Neural crest cell (in vitro differentiated cells): ENCODE data around the gene ARHGAP23. TPM values are rescaled to one million over a fixed set of nuclear protein-coding genes. Genes with fewer than 3 reads are reported as not detected.
A peak's percentile ranks its signal among the peaks of the same experiment; 100 is the strongest.
"Not testable (repeated sequence)": the region's sequence is repeated elsewhere in the genome, so short reads cannot be mapped to it uniquely, and the experiment has no call there.

Experiments used
- DNase-seq: peaks from one replicate; pipeline ENCODE4 v3.0.0; 2021; ENCODE audit warnings: low read depth, mixed read lengths, low spot score
- H3K27ac Mint-ChIP-seq: one replicate; pipeline ENCODE4 v1.8.0; 2021; ENCODE audit warnings: mild to moderate bottlenecking, mixed read lengths; ENCODE audit not compliant: unreplicated experiment
- H3K27me3 Mint-ChIP-seq: 2 replicates; pipeline ENCODE4 v1.8.0; 2021; ENCODE audit warnings: low read depth, mild to moderate bottlenecking, mixed read lengths
- H3K36me3 Mint-ChIP-seq: 2 replicates; pipeline ENCODE4 v1.8.0; 2021; ENCODE audit warnings: low read depth, mild to moderate bottlenecking, mixed read lengths
- H3K4me1 Mint-ChIP-seq: 2 replicates; pipeline ENCODE4 v1.8.0; 2021; ENCODE audit warnings: mixed read lengths
- H3K4me3 Mint-ChIP-seq: one replicate; pipeline ENCODE4 v1.8.0; 2021; ENCODE audit warnings: mild to moderate bottlenecking, mixed read lengths
- H3K9me3 Mint-ChIP-seq: 2 replicates; pipeline ENCODE4 v1.8.0; 2021; ENCODE audit warnings: mixed read lengths
- total RNA-seq: library from RNA; stranded (reverse); gene quantifications from 2 replicates; pipeline ENCODE4 v1.2.1, GENCODE V29; 2021
- TF ChIP-seq, protein P1 (sequence below): fragments of 200-600 bp; sonication (generic); conservative IDR thresholded peaks from 2 replicates; pipeline ENCODE4 v1.5.0; 2021; ENCODE audit warnings: antibody characterized with exemption, mild to moderate bottlenecking

Gene ARHGAP23
- total RNA-seq, 1 donor from 2014 or later = 30.0 TPM

DNA sequence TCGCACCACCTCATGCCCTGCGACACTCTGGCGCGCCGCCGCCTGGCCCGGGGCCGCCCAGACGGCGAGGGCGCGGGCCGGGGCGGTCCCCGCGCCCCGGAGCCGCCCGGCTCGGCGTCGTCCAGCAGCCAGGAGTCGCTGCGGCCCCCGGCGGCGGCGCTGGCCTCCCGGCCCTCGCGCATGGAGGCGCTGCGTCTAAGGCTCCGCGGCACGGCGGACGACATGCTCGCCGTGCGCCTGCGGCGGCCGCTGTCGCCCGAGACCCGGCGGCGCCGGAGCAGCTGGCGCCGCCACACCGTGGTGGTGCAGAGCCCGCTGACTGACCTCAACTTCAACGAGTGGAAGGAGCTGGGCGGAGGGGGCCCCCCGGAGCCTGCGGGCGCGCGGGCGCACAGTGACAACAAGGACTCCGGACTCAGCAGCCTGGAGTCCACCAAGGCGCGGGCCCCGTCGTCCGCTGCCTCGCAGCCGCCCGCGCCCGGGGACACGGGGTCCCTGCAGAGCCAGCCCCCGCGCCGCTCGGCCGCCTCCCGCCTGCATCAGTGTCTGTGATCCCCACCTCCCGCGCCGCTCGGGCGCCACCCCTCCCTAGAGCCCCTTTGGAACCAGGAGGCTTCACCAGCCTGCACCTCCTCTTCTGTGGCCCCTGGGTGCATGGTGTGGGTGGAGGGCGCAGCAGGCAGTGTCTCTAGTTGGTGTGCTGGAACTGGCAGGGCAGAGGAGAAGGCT, 82.3 kb downstream of the ARHGAP23 start:
- peak; percentile 41 for DNase-seq
- Mint-ChIP-seq H3K4me3 (peak overlapping the region; percentile 70), H3K9me3 (no peaks in the 10 kb centered on the region), H3K27me3 (peaks cover 43% of the 10 kb centered on the region), H3K4me1 (peaks cover 34% of the 10 kb centered on the region), H3K27ac (no peak overlapping the region), H3K36me3 (no peaks in the 10 kb centered on the region)
- TF ChIP-seq, protein P1, sequence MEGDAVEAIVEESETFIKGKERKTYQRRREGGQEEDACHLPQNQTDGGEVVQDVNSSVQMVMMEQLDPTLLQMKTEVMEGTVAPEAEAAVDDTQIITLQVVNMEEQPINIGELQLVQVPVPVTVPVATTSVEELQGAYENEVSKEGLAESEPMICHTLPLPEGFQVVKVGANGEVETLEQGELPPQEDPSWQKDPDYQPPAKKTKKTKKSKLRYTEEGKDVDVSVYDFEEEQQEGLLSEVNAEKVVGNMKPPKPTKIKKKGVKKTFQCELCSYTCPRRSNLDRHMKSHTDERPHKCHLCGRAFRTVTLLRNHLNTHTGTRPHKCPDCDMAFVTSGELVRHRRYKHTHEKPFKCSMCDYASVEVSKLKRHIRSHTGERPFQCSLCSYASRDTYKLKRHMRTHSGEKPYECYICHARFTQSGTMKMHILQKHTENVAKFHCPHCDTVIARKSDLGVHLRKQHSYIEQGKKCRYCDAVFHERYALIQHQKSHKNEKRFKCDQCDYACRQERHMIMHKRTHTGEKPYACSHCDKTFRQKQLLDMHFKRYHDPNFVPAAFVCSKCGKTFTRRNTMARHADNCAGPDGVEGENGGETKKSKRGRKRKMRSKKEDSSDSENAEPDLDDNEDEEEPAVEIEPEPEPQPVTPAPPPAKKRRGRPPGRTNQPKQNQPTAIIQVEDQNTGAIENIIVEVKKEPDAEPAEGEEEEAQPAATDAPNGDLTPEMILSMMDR = no peak

DNA sequence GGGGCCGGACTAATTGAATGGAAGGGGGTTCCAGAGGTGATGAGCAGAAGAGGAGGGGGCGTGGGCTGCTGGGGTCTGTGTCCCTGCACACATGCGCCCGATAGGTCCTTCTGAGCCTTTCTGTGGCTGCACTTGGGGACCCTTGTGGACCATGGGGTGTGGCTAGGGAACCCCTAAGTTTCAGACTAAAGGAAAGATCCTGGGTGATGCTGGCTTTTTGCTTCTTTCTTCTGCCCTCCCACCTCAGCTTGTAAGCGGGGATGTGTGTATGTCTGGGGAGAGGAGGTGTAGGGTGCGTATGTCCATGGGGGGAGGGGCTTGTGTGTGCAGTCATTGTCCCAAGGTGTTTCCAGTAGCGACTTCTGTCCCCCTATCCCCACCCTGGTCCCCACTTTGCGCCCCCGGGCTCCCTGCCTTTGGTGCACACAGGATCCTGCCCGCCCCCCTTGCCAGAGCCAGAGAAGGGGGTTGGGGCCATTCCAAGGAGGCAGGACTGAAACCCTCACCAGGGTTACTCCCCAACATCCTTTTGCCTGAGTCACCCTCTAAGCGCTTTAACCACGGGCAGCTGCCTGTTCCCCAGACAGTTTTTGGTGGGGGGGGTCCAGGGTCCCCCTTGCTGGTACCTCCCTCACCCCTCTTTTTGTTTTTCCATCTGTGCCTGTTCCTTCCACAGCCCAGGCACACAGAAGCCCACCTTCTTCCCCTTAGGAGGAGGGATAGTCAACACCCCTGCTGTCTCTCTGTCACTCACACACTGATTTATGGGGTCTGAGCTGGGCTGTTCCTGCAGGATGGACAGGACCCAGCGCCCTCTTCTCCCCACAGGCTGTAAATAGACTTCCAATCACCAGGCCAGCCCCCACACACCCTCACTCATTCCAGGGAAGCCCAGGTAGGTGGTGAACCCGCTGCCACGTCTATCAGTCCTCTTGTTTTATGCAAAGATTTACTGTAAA, 83.2 kb downstream of the ARHGAP23 start:
- no peak for DNase-seq
- H3K27me3 Mint-ChIP-seq = peaks cover 43% of the 10 kb centered on the region
- H3K4me3 Mint-ChIP-seq = peak overlapping the region; percentile 76
- peaks cover 34% of the 10 kb centered on the region for H3K4me1 Mint-ChIP-seq
- H3K36me3 Mint-ChIP-seq = no peaks in the 10 kb centered on the region
- H3K9me3 Mint-ChIP-seq = no peaks in the 10 kb centered on the region
- no peak overlapping the region for H3K27ac Mint-ChIP-seq
- TF ChIP-seq, protein P1 = no peak

DNA sequence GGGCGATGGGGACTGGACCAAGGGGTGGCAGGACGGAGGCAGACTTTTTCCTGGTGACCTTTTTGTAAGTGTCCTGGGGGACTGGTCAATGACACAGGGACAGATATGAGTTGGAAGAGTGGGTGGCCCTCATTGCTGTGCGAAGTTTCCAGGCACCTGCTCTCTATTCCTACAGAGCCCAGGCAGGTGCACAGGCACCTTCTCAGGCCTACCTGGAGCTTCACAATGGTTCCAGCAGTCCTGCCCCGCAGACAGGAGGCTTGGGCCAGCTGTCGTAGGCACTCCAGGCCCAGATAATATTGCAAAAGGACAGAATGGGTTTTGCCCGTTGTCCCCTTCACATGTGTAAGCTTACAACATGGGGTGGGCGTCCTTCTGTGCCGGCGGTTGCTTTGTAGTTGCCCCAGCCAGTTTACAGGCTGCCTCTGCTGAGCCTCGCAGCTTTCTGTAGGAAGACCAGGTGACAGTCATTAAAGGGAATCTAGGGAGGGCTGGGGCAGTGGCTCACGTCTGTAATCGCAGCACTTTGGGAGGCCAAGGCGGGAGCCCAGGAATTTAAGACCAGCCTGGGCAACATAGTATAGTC, 84.3 kb downstream of the ARHGAP23 start:
- no peak for DNase-seq
- peaks cover 30% of the 10 kb centered on the region for H3K4me1 Mint-ChIP-seq
- no peaks in the 10 kb centered on the region for H3K9me3 Mint-ChIP-seq
- peaks cover 43% of the 10 kb centered on the region for H3K27me3 Mint-ChIP-seq
- TF ChIP-seq, protein P1 = no peak
- peak overlapping the region; percentile 38 for H3K4me3 Mint-ChIP-seq
- H3K27ac Mint-ChIP-seq = no peak overlapping the region
- no peaks in the 10 kb centered on the region for H3K36me3 Mint-ChIP-seq

DNA sequence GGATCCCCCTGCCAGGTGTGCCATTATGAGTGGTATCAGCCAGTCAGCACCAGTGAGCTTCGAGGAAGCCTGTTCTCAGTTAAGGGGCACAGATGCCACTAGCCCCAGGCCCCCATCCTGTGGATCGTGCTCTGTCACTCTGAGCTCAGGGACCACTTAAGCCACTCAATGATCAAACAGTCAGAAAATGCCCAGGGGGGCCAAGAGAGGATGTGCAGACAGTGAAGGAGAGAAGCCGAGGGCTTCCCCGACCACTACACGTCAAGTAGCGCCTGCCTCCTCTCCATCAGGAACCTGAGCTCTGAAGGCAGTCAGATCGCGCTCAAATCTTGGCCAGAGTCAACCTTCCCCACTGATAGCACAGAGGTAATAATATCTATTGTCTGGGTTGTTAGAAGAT, 98.3 kb downstream of the ARHGAP23 start:
- H3K4me3 Mint-ChIP-seq, H3K27me3 Mint-ChIP-seq, H3K36me3 Mint-ChIP-seq, H3K9me3 Mint-ChIP-seq, DNase-seq, H3K27ac Mint-ChIP-seq: not testable (repeated sequence)
- H3K4me1 Mint-ChIP-seq = peaks cover 24% of the 10 kb centered on the region

DNA sequence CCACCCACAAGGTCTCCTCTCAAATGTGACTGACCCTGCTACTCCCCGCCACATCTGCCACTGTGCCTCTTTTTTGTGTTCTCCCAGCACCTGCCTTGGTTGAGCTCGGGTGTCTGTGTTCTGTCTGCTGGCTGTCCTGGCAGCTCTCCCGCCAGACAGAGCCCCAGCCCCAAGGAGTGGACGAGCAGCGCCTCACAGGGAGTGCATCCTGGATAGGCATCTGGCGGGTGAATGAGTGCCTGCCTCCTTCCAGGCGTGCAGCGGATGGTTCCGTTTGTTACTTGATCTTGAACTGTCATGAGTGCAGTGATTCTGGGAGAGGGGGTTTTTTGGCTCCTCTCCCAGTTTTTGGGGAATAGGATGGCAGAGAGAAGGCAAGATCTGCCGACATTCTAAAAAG, 99.9 kb downstream of the ARHGAP23 start:
- H3K27me3 Mint-ChIP-seq, H3K36me3 Mint-ChIP-seq, DNase-seq: not testable (repeated sequence)

DNA sequence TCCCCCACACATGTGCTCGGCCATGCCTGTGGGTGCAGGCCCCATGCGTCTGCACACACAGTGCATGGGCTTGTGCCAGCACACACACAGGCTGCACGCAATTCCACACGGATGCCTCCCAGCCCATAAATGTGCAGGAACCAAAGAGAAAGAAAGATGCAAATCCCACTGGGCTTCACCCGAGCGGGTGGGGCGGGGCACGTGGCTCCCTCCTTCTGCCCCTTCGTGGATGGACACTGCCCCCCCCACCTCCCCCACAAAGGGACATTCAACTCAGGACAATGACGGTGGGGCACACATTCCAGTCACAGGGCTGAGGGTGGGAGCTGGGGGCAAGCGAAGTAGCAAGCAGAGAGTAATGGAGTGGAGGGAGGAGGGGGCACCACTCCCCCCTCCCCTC, 102.6 kb downstream of the ARHGAP23 start:
- not testable (repeated sequence) for H3K36me3 Mint-ChIP-seq, H3K27me3 Mint-ChIP-seq, DNase-seq, H3K9me3 Mint-ChIP-seq, H3K27ac Mint-ChIP-seq
- Mint-ChIP-seq H3K4me1 (peaks cover 52% of the 10 kb centered on the region), H3K4me3 (peak overlapping the region; percentile 44)

More for the DNA sequence above, 99.9 kb downstream of the ARHGAP23 start:
- not testable (repeated sequence) for H3K27ac Mint-ChIP-seq, H3K4me3 Mint-ChIP-seq, H3K9me3 Mint-ChIP-seq
- H3K4me1 Mint-ChIP-seq = peaks cover 40% of the 10 kb centered on the region

DNA sequence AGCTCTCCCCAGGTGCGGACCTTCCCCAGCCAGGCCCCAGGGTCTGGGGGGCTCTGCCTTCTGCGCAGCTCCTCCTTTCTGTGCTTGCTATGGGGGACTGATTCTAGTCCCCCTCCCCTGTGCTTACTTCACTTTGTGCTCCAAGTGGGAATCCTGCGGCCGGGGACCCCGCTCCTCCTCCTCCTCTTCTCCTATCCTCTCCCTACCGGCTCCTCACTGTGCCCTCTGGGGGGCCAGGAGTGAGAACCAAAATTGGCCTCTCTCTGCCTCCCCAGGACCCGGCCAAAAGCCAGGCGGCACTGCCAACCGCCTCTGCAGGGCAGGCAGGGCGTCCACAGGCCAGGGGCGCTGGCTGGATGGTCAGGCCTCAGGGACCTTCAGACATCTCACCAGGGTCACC, 103.5 kb downstream of the ARHGAP23 start:
- H3K4me1 Mint-ChIP-seq = peaks cover 59% of the 10 kb centered on the region
- peak overlapping the region; percentile 85 for H3K27ac Mint-ChIP-seq
- H3K4me3 Mint-ChIP-seq, DNase-seq, H3K27me3 Mint-ChIP-seq, H3K36me3 Mint-ChIP-seq, H3K9me3 Mint-ChIP-seq: not testable (repeated sequence)
